Stimulated activated CD4-positive, alpha-beta T cell treated with anti-CD3 and anti-CD28 coated beads, Interleukin-1b, Interleukin-23, amount 100 ng/mL, for 48 hours (primary cell): ENCODE results near the gene SLC4A9.
"Not testable (repeated sequence)": the region's sequence is repeated elsewhere in the genome, so short reads cannot be mapped to it uniquely, and the experiment has no call there.

Experiments used
- DNase-seq: peaks from one replicate; pipeline ENCODE4 v3.0.0-alpha.2; 2020

The SLC4A9 gene

DNA sequence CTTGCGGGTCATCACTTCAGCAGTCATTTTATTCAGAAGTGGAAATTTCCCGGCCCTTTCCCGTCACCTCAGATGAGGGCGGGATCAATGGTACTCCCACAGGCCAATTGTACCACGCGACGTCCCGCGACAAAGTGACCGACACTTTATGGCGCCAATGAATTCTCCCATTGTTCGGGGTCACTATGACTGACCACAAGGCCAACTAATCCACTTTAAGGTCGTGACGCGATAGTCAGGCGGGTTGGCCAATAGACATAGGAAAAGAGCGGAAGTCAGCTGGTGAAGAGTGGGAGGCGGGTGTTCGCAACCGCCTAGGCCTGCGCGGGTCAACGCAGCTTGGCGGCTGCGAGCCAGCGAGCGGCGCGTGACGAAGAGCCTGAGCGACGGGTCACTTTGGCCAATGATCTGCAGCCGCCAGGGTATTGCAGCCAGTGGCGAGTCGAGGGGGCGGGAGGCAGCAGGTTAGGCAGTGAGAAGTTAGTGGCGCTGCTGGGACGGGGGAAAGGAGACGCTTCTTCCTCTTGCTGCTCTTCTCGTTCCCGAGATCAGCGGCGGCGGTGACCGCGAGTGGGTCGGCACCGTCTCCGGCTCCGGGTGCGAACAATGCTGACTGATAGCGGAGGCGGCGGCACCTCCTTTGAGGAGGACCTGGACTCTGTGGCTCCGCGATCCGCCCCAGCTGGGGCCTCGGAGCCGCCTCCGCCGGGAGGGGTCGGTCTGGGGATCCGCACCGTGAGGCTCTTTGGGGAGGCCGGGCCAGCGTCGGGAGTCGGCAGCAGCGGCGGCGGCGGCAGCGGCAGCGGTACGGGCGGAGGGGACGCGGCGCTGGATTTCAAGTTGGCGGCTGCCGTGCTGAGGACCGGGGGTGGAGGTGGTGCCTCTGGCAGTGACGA lies 41.6 kb downstream of the SLC4A9 start, which contains the start of gene ANKHD1:
TSS of gene ANKHD1 (plus strand) at position 472 of the 896 bp plus-strand sequence. CDS start at position 607, 135 bp downstream.
- DNase-seq = peak; percentile 98

DNA sequence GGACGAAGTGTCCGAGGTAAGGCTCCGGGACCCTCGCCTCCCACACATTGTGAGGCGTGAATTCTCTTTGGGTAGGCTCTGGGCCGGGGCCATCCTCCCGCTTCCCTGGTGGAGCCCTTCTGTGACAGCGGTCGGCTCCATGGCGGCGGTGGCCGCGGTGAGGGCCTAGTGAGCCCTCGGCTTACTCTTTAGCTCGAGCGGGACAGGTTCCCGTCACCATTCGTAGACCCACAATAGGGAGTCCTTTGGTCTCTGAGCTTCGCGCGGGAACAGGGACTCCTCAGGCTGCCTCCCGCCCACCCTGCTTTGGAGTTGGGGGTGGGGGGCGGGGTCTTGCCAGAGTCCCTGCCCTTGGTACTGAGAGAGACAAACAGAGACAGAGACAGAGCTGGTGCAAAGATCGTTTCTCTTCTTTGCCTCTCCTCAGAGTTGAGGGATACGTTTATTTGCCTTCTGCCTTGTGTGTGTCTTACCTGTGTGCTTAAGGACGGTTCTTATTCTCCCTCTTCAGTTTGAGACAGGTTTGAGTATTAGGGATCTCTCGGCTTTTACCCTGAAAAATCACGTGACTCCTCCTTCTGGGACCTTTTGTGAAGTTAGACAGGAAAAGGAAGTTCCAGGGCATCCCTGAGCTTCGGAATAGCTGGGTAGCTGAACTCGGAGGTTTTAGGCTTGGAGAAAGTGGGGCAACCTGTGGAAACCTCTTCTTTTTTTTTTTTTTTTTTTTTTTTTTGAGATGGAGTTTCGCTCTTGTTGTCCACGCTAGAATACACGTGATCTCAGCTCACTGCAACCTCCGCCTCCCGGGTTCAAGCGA lies 42.5 kb downstream of the SLC4A9 start:
- DNase-seq = peak; percentile 55

DNA sequence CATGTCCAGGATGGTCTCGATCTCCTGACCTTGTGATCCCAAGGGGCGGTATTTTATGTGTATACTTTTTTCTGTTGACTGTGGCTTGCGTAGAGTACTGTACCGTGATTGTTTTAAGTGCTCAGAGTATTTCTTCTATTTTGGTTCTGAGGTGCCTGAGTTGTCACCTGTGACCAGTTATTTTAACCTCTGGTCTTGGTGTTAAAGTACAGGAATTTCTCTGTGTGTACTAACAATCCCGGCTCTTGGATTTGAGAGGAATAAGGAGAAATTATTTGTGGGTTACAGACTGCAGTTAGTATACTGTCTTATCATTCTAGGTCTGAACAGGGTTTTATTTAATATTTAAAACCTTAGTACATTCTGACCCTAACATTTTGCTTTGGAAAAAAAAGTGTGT lies 43.6 kb downstream of the SLC4A9 start:
- no peak for DNase-seq

DNA sequence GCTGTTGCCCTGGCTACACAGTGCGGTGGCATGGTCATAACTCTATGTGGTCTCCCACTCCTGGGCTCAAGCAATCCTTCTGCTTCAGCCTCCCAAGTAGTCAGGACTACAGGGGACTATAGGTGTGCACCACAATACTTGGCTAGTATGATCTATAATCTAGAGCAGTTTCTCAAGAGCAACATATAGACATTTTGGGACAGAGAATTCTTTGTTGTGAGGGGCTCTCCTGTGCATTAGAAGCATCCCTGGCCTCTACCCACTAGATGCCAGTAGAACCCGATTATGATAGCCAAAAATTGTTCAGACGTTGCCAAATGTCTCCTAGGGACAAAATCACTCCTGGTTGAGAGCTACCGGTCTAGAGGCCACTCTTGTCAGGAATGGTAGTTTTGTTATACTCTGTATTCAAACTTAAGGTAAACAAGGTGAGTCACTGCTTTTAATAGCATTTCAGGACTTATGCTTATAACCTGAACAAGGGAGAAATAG lies 48.8 kb downstream of the SLC4A9 start:
- no peak for DNase-seq

- DNase-seq = no peak
These were observed 53.2 kb downstream of the SLC4A9 start for GRCh38 chr5:140413230-140413629.

GRCh38 chr5:140417235-140417634 lies 57.2 kb downstream of the SLC4A9 start:
- DNase-seq = no peak

DNA sequence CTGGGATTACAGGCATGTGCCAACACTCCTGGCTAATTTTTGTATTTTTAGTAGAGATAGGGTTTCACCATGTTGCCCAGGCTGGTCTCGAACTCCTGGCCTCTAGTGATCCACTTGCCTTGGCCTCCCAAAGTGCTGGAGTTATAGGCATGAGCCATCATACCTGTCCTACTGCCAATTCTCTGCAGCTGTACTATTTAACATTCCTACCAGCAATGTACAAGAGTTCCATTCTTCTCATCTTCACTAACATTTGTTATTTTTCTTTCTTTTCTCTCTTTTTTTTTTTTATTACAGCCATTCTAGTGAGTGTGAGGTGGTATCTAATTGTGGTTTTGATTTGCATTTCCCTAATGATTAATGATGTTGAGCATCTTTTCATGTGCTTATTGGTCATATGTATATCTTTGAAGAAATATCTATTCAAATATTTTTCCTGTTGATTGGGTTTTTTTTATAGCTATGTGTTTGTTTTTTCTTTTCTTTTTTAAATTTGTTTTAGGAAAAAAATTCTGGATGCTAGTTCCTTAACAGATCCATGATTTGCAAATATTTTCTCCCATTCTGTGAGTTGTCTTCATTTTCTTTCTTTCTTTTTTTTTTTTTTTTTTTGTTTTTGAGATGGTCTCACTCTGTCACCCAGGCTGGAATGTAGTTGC lies 59.0 kb downstream of the SLC4A9 start:
- no peak for DNase-seq

- no peak for DNase-seq
These were observed 60.2 kb downstream of the SLC4A9 start for GRCh38 chr5:140420226-140420570.

DNA sequence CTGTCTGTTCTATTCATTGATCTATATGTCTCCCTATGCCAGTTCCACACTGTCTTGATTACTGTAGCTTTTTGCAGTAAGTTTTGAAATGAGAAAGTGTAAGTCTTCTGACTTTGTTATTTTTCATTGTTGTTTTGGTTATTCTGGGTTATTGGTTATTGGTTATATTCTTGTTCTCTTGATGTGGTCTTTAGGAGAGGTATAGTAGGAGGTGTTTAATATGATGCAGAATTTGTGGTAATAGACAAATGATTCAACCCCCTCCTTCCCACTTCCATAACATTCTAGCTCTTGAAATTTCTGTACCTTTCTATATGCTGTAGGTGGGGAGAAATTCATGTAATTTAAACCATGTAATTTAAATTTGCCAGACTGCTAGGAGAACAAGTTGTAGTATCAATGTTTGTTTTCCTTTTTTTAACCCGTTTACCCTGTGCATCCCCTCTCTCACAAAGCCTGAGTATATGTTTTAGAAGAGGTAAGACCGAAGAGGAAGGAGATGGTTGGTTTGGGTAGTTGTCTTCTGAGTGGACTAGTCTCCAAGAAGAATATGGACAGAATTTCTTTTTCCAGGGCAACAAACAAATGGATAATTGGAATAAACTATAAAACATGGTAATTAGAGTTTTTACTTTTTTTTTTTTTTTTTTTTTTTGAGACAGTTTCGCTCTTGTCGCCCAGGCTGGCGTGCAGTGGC lies 60.8 kb downstream of the SLC4A9 start:
- DNase-seq = no peak

- not testable (repeated sequence) for DNase-seq
These were observed 61.4 kb downstream of the SLC4A9 start for GRCh38 chr5:140421375-140421774.

- no peak for DNase-seq
These were observed 63.6 kb downstream of the SLC4A9 start for GRCh38 chr5:140423609-140424008.

DNA sequence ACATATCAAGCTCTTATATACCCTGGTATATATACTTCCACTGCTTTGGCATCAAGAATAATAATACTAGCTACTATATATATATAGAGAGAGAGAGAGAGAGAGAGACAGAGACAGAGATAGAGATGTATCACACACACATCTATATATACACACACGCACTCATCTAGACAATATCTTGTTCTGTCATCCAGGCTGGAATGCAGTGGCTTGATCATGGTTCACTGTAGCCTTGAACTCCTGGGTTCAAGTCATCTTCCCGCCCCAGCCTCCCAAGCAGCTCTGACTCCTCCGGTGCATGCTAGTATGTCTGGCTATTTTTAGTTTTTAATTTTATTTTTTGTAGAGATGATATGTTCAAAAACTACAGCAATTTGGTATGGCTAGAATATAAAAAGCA lies 64.1 kb downstream of the SLC4A9 start:
- DNase-seq = no peak
